Measurements from ENCODE around the gene SYAP1. TPM values are rescaled to one million over a fixed set of nuclear protein-coding genes. Genes with fewer than 3 reads are reported as not detected.
A peak's percentile ranks its signal among the peaks of the same experiment; 100 is the strongest.

Gene SYAP1
- total and polyA plus RNA-seq, 9 of the 15 experiments (the other 6 are each of a cell fraction or from before 2014, with no cell fraction given): 5.7 to 35.3 (median 27.6) TPM

- TF ChIP-seq PHF8 (IDR thresholded peaks at IDR 0.05; ENCODE audit: borderline replicate concordance, low read length) (peak; percentile 87; the same call in 1 of the 2 replicates), UBTF (IDR thresholded peaks at IDR 0.05; ENCODE audit: borderline replicate concordance in 1 of 2, low read depth in 2 of 2, low read length in 2 of 2) (no peak), CXXC5 (CRISPR knock-in tag; IDR thresholded peaks at IDR 0.05) (0 out of 2 replicates have a peak, but pooled peaks have one; percentile 64), PTRF (tag; IDR thresholded peaks at IDR 0.05) (no peak), ZFP1 (CRISPR knock-in tag; IDR thresholded peaks at IDR 0.05) (no peak), ZBTB34 (CRISPR knock-in tag; IDR thresholded peaks at IDR 0.05) (no peak), NCOA2 (IDR thresholded peaks at IDR 0.05; ENCODE audit: partially characterized antibody in 2 of 2) (no peak), ZNF717 (CRISPR knock-in tag; IDR thresholded peaks at IDR 0.05) (no peak), MAFG (tag; conservative IDR thresholded peaks at IDR 0.05) (no peak), ZBTB40 (IDR thresholded peaks at IDR 0.05) (peak; percentile 48; the same call in 1 of the 2 replicates), ZBTB40 (CRISPR knock-in tag; IDR thresholded peaks at IDR 0.05) (no peak), ZNF583 (CRISPR knock-in tag; IDR thresholded peaks at IDR 0.05) (no peak), NCOA4 (IDR thresholded peaks at IDR 0.05; ENCODE audit: partially characterized antibody) (no peak), ZBTB1 (CRISPR knock-in tag; IDR thresholded peaks at IDR 0.05; ENCODE audit: borderline replicate concordance, low read depth) (no peak), RBM15 (IDR thresholded peaks at IDR 0.05; ENCODE audit: insufficient read depth, low read length) (no peak)
Observed at GRCh38 chrX:16786139-16786790, 66.9 kb downstream of the SYAP1 start, which contains the start of gene TXLNG (continued).

All from K562 (cell line).